Adipose tissue (tissue), 3 donors: Measurements from ENCODE around the gene TUBA3E. TPM values are rescaled to one million over a fixed set of nuclear protein-coding genes. Genes with fewer than 3 reads are reported as not detected.
"Not testable (repeated sequence)": the region's sequence is repeated elsewhere in the genome, so short reads cannot be mapped to it uniquely, and the experiment has no call there.

Experiments used
- H3K27ac ChIP-seq: one replicate; pipeline ENCODE4 v1.5.1; 2013; ENCODE audit warnings: low read depth, low read length
- WGBS, 3 donors: extraction: QIAGEN DNeasy Blood & Tissue Kit; methylation state at CpG; one replicate each; pipeline ENCODE4 v1.1.7; 2013; 5-methylcytosine and 5-hydroxymethylcytosine counted together
- polyA plus RNA-seq, 3 donors: library from polyadenylated mRNA; stranded (reverse); fragments of 200-250 nt; gene quantifications; one replicate each; pipeline ENCODE4 v1.2.3, GENCODE V29; 2013
- donor health status: healthy with polysubstance abuse.
- donor health status: Bipolar disorder and iron deficiency.
- donor health status: healthy.

Gene TUBA3E
- polyA plus RNA-seq, result under 1 TPM in 1 of 3 donors, not detected in 2; 0.05 TPM

DNA sequence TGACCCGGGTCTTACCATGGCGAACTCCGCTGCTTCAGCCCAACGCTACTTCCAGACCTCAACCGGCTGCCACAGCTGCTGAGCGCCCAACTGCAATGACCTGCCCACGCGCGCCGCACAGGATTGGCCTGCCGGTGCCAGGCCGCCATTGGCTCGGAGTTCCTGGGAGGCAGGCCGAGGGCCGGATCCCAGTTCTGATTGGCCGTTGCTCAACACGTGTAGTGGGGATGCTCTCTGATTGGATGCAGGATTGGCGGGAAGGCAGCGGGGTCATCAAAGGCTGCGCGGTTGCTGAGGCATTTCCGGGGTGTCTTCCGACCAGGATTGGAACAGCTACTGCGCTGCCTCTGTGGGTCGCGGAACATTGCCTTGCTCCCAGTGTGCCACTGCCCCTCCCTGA is at the start of gene TUBA3E:
Gene TUBA3E, minus strand, starts transcription at position 97 of the 400 bp plus-strand sequence. Its CDS starts 79 bp downstream, at position 18.
- H3K27ac ChIP-seq, result no peak within 1 kb of the TSS
- WGBS, 3 donors, result 94 to 97% (median 97%) methylated on average over 20 to 26 of the region's 26 CpGs

- 65 to 74% (median 73%) methylated on average over 7 of the region's 7 CpGs for WGBS, 3 donors
- no peak overlapping the region for H3K27ac ChIP-seq
These were observed 48.2 kb upstream of the TUBA3E start for GRCh38 chr2:130246430-130246829.

GRCh38 chr2:130245976-130246375 is 47.7 kb upstream of the TUBA3E start:
- 48 to 74% (median 51%) methylated on average over 3 of the region's 3 CpGs for WGBS, 3 donors
- no peak overlapping the region for H3K27ac ChIP-seq

DNA sequence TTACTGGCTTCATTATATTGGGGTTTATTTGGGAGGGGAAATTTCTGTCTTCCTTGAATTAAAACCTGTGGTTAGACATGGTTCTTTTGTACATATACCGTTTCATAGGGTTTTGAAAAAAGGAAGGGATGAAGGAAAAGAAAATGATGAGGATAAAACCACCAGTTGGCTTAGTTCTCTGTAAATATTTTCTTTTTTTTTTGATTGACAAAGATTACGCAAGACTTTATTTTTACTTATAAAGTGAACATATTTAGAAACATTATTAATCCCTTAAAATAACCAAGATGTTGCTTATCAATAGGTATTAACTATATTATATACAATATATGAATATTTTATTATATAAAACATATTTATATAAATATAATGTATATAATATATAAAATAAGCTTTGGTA is 45.1 kb upstream of the TUBA3E start:
- no peak overlapping the region for H3K27ac ChIP-seq
- 77 to 86% (median 86%) methylated on average over 2 of the region's 2 CpGs for WGBS, 3 donors

GRCh38 chr2:130241041-130241707 is 42.9 kb upstream of the TUBA3E start:
- 66 to 80% (median 80%) methylated on average over 8 of the region's 8 CpGs for WGBS, 3 donors
- H3K27ac ChIP-seq, result no peak overlapping the region

GRCh38 chr2:130239581-130239980 is 41.3 kb upstream of the TUBA3E start:
- WGBS, 3 donors, result 59 to 75% (median 75%) methylated on average over 6 of the region's 6 CpGs
- H3K27ac ChIP-seq, result not testable (repeated sequence)

DNA sequence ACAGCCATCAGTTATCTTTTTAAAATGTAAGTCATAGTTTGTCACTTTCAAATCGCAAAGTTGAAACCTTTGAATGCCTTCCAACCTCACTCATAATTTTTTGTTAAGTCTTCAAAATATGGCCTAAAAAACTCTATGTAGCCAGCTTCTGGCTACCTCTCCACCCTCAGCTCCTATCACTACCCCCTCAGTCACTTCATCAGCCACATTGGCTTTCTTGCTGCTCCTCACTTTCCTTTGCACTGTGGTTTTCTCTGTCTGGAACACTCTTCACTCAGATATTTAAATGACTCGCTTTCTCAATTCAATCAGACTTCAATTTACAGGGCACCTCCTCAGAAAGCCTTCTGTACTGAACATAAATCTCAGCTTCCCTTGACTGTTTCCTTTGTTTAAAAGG is 34.8 kb upstream of the TUBA3E start:
- not testable (repeated sequence) for H3K27ac ChIP-seq
- WGBS, 3 donors, result 78 to 84% (median 83%) methylated on average over 2 of the region's 2 CpGs

DNA sequence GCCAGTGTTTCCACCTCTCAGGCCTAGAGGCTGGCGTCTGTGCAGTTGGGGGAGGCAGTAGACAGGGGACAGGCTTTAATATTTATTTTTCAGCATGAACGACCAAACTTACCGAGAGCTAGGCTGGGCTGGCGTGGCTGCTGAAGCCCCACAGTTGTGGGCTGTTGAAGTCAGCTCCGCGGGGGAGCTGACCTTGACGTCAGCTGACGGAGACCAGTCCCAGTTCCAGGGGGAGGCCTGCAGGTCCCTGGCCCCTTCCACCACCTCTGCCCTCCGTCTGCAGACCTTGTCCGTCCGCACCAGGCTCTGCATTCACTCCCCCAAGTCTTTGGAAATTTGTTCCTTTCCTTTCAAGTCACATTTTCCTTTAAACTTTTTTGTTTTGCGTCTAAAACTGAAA is 33.4 kb upstream of the TUBA3E start:
- no peak overlapping the region for H3K27ac ChIP-seq
- 69 to 73% (median 70%) methylated on average over 11 to 12 of the region's 12 CpGs for WGBS, 3 donors

- not testable (repeated sequence) for H3K27ac ChIP-seq
- 88 to 92% (median 91%) methylated on average over 15 of the region's 15 CpGs for WGBS, 3 donors
These were observed 32.7 kb upstream of the TUBA3E start for GRCh38 chr2:130230907-130231306.

GRCh38 chr2:130230376-130230775 is 32.1 kb upstream of the TUBA3E start:
- not testable (repeated sequence) for H3K27ac ChIP-seq
- whole genome bisulfite sequencing, 3 donors, result 91 to 95% (median 93%) methylated on average over 15 to 18 of the region's 18 CpGs

DNA sequence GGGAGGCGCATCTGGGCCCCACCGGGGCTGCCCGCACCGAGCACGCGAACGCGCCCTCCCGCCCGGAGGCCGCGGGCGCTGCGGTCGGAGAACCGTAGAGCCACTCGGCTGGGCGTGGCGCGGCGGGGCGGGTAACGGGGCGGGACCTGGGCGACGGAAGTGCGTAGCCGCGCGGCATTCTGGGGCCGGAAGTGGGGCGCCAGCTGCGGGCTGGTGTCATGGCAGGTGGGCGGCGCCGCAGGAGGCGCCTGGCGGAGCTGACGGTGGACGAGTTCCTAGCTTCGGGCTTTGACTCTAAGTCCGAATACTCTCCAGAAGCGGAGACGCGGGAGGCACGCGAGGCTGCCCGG is 30.9 kb upstream of the TUBA3E start:
- WGBS, 3 donors, result 39 to 50% (median 40%) methylated on average over 39 to 46 of the region's 48 CpGs
- H3K27ac ChIP-seq, result not testable (repeated sequence)

DNA sequence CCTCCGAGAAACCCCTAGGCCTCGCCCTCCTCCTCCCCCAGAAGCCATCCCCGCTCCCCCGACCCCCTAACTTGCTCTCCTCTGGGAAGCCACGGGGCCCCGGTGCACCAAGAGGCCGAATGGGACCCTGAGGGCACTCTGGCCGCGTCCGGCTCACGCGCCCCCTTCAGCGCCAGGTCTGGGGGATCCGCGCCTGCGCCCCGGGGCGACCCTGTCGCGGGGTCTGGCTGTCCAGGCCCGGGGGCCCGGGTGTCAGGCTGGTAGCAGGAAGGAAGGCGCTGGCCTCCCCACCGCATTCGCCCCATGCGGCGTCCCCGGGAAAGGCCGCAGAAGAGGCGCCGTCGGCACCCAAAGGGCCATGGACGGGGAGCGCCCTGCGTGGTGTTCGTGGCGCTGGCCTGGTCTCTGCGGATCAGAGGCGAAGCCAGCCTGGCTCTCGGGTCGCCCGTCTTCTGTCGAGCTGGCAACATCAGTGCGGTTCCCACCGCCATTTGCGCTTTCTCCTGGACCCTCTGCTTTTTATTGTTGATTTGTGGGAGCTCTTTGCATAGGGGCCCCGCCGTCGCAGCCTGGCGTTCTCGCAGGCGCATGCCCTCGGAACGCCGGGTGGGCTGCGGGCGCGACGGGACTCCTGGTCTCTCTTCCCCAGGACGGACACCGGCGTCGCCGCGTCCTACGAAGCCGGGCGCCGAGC is 30.4 kb upstream of the TUBA3E start:
- H3K27ac ChIP-seq, result not testable (repeated sequence)
- 85 to 87% (median 86%) methylated on average over 58 to 68 of the region's 69 CpGs for WGBS, 3 donors

GRCh38 chr2:130228005-130228404 is 29.8 kb upstream of the TUBA3E start:
- not testable (repeated sequence) for H3K27ac ChIP-seq
- WGBS, 3 donors, result 88 to 93% (median 90%) methylated on average over 15 to 21 of the region's 21 CpGs

DNA sequence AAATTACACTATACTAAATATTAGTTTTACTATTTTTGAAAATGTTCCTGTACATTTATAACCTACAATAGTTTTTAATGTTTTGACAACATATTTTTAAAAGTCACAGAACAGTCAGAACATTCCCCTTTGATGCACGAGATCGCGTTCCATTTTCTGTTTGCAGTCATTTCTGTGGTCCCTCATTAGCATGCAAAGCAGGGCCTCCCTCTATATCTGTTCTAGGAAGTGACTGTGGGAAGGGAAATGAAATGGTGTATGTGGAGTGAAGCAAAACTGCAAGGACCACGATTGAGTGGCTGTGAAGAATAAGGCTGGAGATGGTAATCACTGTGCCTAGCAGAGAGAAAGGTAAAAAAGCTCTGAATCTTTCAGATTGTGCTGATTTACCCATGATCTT is 24.3 kb upstream of the TUBA3E start:
- H3K27ac ChIP-seq, result not testable (repeated sequence)
- 32 to 42% (median 37%) methylated on average over 4 of the region's 4 CpGs for WGBS, 3 donors

GRCh38 chr2:130220505-130220904 is 22.3 kb upstream of the TUBA3E start:
- not testable (repeated sequence) for H3K27ac ChIP-seq
- WGBS, 3 donors, result 63% methylated on average over 1 of the region's 1 CpG; no CpG with 5 or more reads in 2 of the 3 donors

DNA sequence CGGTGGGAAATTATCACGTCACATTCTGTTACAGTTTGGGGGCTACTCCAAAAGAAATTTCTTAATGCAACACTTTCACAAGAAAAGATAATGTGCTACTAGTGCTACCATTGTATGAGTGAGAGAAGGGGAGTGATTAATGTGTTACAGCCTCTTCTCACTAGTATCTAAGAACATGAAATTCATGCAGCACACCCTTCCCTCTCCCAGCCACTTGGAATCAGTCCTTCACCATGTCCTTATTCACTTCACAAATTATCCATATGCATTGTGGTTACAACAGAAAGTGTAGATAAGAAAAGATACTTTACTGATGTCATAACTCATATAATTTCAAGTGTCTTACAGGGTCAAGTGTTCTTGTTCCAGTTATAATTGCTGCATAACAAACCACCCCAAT is 20.9 kb upstream of the TUBA3E start:
- not testable (repeated sequence) for H3K27ac ChIP-seq
- WGBS, 3 donors, result 54 to 89% (median 74%) methylated on average over 2 of the region's 2 CpGs

DNA sequence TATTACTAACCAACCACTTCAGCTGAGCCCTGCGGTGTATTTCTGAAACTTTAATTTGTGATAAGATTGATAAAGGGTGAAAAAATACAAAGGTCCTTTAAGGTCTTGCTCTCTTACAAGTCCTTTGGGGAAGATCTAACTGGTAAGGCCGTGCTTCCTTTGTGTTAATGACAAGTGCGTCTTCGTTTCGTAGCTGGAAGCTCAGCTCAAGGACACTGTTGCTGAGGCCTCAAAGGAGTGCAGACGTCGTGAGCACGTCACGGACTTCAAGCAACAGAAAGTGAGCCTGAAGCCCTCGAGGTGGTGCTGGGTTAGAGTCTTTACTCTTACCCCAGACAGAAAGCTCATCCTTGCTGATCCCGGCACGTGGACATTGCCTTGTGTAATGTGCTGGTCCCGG is 8.8 kb upstream of the TUBA3E start:
- 57 to 87% (median 83%) methylated on average over 10 to 13 of the region's 13 CpGs for WGBS, 3 donors

DNA sequence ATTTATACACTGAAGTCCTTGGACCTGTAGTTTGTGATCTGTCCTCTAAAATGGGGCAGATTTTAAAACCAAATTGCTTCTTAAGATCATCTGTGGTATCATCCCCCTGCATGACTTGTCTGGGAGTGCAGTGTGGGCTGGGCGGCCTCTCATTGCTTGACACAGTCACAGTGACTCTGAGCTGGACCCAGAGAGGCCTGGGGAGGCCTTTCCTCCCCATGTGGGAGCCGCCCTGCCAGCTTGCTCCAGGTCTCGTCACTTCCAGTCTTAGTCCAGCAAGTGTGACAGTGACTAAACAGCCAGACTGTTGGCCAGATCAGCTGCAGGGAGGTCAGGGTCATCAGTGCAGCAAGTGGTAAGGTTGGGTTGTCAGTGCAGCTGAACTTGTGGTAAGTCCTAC is 4.9 kb upstream of the TUBA3E start:
- WGBS, 3 donors, result 72 to 85% (median 77%) methylated on average over 2 to 3 of the region's 3 CpGs
- H3K27ac ChIP-seq, result not testable (repeated sequence)

More for the DNA sequence above, 8.8 kb upstream of the TUBA3E start:
- not testable (repeated sequence) for H3K27ac ChIP-seq

GRCh38 chr2:130202518-130202917 is 4.3 kb upstream of the TUBA3E start:
- WGBS, 3 donors, result 33 to 47% (median 39%) methylated on average over 2 to 5 of the region's 7 CpGs
- not testable (repeated sequence) for H3K27ac ChIP-seq

DNA sequence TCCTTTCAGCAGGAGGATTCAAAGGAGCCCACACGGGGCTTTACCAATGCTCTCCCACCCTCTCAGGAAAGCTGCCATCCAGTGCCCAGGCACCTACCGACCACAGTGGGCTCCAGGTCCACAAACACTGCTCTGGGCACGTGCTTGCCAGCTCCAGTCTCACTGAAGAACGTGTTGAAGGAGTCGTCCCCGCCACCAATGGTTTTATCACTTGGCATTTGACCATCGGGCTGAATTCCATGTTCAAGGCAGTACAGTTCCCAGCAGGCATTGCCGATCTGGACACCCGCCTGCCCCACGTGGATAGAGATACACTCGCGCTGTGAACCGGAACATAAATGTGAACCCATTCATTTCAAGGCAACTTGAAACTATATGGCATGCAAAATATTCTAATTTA is 2.2 kb downstream of the TUBA3E start:
- WGBS, 3 donors, result 77 to 95% (median 90%) methylated on average over 9 to 10 of the region's 13 CpGs

More for the DNA sequence above, 2.2 kb downstream of the TUBA3E start:
- H3K27ac ChIP-seq, result not testable (repeated sequence)
